ENCODE results near the gene XPO4.

DNA sequence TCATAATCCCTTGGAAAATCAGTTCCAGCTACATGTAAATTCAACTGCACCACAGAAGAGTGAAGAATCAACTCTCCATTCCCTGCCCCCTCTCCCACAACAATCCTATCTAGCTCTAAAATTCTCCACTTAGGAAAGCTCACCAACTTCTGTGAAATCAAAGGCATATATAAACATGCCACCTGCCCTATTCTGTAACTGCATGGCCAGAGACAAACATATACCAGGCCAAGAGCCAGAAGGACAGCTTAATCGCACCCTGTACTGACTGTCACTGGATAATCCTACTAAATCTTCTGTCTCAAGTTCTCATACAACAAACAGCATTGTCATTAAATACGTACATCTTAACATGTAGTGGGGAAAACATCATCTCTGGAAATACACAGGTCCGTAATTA is 70.6 kb downstream of the XPO4 start:
- TF ChIP-seq, protein P1, sequence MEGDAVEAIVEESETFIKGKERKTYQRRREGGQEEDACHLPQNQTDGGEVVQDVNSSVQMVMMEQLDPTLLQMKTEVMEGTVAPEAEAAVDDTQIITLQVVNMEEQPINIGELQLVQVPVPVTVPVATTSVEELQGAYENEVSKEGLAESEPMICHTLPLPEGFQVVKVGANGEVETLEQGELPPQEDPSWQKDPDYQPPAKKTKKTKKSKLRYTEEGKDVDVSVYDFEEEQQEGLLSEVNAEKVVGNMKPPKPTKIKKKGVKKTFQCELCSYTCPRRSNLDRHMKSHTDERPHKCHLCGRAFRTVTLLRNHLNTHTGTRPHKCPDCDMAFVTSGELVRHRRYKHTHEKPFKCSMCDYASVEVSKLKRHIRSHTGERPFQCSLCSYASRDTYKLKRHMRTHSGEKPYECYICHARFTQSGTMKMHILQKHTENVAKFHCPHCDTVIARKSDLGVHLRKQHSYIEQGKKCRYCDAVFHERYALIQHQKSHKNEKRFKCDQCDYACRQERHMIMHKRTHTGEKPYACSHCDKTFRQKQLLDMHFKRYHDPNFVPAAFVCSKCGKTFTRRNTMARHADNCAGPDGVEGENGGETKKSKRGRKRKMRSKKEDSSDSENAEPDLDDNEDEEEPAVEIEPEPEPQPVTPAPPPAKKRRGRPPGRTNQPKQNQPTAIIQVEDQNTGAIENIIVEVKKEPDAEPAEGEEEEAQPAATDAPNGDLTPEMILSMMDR (IDR thresholded peaks at IDR 0.05): no peak
- no peak for TF ChIP-seq TCF7L2 (IDR thresholded peaks at IDR 0.05; ENCODE audit: low read depth, low read length)
- no peak for TF ChIP-seq POLR2AphosphoS5 (IDR thresholded peaks at IDR 0.05; ENCODE audit: low read depth, low read length)
- TF ChIP-seq, protein P2, sequence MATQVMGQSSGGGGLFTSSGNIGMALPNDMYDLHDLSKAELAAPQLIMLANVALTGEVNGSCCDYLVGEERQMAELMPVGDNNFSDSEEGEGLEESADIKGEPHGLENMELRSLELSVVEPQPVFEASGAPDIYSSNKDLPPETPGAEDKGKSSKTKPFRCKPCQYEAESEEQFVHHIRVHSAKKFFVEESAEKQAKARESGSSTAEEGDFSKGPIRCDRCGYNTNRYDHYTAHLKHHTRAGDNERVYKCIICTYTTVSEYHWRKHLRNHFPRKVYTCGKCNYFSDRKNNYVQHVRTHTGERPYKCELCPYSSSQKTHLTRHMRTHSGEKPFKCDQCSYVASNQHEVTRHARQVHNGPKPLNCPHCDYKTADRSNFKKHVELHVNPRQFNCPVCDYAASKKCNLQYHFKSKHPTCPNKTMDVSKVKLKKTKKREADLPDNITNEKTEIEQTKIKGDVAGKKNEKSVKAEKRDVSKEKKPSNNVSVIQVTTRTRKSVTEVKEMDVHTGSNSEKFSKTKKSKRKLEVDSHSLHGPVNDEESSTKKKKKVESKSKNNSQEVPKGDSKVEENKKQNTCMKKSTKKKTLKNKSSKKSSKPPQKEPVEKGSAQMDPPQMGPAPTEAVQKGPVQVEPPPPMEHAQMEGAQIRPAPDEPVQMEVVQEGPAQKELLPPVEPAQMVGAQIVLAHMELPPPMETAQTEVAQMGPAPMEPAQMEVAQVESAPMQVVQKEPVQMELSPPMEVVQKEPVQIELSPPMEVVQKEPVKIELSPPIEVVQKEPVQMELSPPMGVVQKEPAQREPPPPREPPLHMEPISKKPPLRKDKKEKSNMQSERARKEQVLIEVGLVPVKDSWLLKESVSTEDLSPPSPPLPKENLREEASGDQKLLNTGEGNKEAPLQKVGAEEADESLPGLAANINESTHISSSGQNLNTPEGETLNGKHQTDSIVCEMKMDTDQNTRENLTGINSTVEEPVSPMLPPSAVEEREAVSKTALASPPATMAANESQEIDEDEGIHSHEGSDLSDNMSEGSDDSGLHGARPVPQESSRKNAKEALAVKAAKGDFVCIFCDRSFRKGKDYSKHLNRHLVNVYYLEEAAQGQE (IDR thresholded peaks at IDR 0.05; ENCODE audit: insufficient read depth in 1 of 2, low read depth in 2 of 2, low read length in 1 of 2): no peak

Measured in Panc1 (cell line).